ENCODE measurements around the gene CFAP57.
A peak's percentile ranks its signal among the peaks of the same experiment; 100 is the strongest.

GRCh38 chr1:43238085-43238484 is 66.0 kb downstream of the CFAP57 start:
- peak; percentile 71 for TF ChIP-seq CTCF (conservative IDR thresholded peaks at IDR 0.05; ENCODE audit: low read length)
- TF ChIP-seq EZH2phosphoT487 (IDR thresholded peaks at IDR 0.05; ENCODE audit: borderline replicate concordance) = no peak
